Stimulated activated CD4-positive, alpha-beta T cell treated with anti-CD3 and anti-CD28 coated beads, Interleukin-4, amount 100 ng/mL, for 1 hour (primary cell): ENCODE data around the gene C16orf90.
"Not testable (repeated sequence)": the region's sequence is repeated elsewhere in the genome, so short reads cannot be mapped to it uniquely, and the experiment has no call there.

Experiments
- DNase-seq: peaks from one replicate; pipeline ENCODE4 v3.0.0-alpha.2; 2020

C16orf90 gene

GRCh38 chr16:3482659-3483241, 12.5 kb downstream of the C16orf90 start:
- DNase-seq: no peak

- no peak for DNase-seq
Observed at GRCh38 chr16:3481696-3482658, 13.3 kb downstream of the C16orf90 start.

GRCh38 chr16:3480901-3481695, 14.2 kb downstream of the C16orf90 start:
- no peak for DNase-seq

GRCh38 chr16:3479654-3480216, 15.6 kb downstream of the C16orf90 start:
- DNase-seq: no peak

GRCh38 chr16:3478242-3478925, 16.9 kb downstream of the C16orf90 start:
- no peak for DNase-seq

- no peak for DNase-seq
Observed at GRCh38 chr16:3476409-3476808, 18.9 kb downstream of the C16orf90 start.

- DNase-seq: no peak
Observed at GRCh38 chr16:3475604-3476375, 19.5 kb downstream of the C16orf90 start.

- DNase-seq: not testable (repeated sequence)
Observed at GRCh38 chr16:3474870-3475269, 20.4 kb downstream of the C16orf90 start.

- DNase-seq: no peak
Observed at GRCh38 chr16:3474136-3474779, 21.0 kb downstream of the C16orf90 start.

- not testable (repeated sequence) for DNase-seq
Observed at GRCh38 chr16:3473596-3473943, 21.7 kb downstream of the C16orf90 start.

GRCh38 chr16:3472878-3473595, 22.3 kb downstream of the C16orf90 start:
- DNase-seq: no peak

GRCh38 chr16:3471518-3472176, 23.6 kb downstream of the C16orf90 start:
- no peak for DNase-seq

GRCh38 chr16:3470723-3471122, 24.6 kb downstream of the C16orf90 start:
- DNase-seq: no peak

- DNase-seq: no peak
Observed at GRCh38 chr16:3469736-3470135, 25.6 kb downstream of the C16orf90 start.

- DNase-seq: no peak
Observed at GRCh38 chr16:3468501-3468900, 26.8 kb downstream of the C16orf90 start.

- no peak for DNase-seq
Observed at GRCh38 chr16:3467921-3468320, 27.4 kb downstream of the C16orf90 start.

GRCh38 chr16:3467182-3467581, 28.1 kb downstream of the C16orf90 start:
- DNase-seq: no peak

- no peak for DNase-seq
Observed at GRCh38 chr16:3465911-3466584, 29.2 kb downstream of the C16orf90 start.

- DNase-seq: no peak
Observed at GRCh38 chr16:3465301-3465700, 30.0 kb downstream of the C16orf90 start.
